ENCODE results near the gene LRBA.
"Not testable (repeated sequence)": the region's sequence is repeated elsewhere in the genome, so short reads cannot be mapped to it uniquely, and the experiment has no call there.

Gene LRBA

GRCh38 chr4:150583287-150584110 lies 431.6 kb downstream of the LRBA start:
- peak; percentile 58 for DNase-seq

DNA sequence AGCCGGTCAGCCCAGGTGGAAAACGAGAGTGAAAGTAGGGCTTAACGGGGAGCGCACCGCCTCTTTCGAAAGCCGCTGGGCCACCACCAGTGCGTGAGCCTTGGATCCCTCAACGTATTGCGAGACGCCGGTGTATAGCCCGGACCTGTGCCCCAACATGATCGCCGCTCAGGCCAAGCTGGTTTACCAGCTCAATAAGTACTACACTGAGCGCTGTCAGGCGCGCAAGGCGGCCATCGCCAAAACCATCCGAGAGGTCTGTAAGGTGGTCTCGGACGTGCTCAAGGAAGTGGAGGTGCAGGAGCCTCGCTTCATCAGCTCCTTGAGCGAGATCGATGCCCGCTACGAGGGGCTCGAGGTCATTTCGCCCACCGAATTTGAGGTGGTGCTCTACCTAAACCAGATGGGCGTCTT lies 432.2 kb downstream of the LRBA start:
- DNase-seq, result no peak

DNA sequence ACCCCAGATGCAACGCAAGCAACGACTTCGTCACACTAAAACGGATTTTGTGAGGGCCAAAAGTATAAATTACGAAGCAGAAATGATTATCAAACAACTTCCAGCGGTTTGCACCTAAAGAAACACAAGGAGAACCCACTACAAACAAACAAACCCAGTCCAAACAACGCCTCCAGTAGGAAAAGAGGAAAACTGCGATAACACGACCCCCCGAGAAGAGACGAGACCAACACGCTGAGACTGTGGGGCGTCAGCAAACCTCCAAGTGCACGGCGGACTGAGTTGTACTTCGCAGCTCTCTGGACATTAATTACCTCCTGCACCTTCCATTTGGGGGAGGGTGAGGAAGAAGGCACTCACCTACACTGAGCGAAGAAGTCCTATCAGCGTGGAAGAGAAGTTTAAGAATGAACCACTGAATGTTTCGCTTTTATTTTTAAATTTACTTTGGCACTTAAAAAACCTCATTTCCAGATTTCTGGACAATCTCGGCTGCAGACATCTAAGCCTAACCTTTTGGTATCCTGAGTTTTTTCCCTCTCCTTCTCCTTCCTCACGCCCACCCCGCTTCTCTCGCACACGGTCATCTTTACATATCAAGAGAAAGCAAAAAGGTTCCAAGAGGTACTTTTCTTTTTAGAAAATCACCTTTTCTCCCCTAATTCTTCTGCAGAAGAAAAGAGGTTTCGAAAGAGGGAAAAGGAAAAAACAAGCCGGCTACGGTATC lies 432.8 kb downstream of the LRBA start, which contains the start of gene MAB21L2:
TSS of gene MAB21L2 (plus strand) at position 6 of the 727 bp plus-strand sequence. CDS start 879 bp downstream, outside the sequence.
- peak; percentile 61 for DNase-seq

DNA sequence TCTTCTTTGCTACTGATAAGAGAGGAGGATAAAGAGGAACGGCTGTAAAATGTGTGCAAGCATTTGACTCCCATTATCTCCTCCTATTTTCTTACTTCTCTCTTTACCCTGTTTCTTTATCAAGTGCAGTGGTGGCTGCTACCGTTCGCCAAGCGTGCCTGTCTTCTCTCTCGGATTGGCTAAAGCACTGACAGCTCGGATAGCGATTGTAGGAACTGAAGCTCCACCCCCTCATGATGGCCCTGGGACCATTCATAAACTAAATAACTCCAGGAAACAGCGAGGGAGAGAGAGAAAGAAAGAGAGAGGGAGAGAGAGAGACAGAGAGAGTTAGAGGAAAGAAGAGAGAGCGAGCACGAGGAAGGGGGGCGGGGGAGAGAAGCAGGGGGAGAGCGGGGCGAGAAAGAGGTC lies 433.4 kb downstream of the LRBA start:
- peak; percentile 89 for DNase-seq

GRCh38 chr4:150581056-150581605 lies 434.0 kb downstream of the LRBA start:
- no peak for DNase-seq

GRCh38 chr4:150580306-150580705 lies 434.8 kb downstream of the LRBA start:
- no peak for DNase-seq

- peak; percentile 40 for DNase-seq
These were observed 435.4 kb downstream of the LRBA start for GRCh38 chr4:150579551-150580234.

- peak; percentile 53 for DNase-seq
These were observed 436.2 kb downstream of the LRBA start for GRCh38 chr4:150578745-150579501.

GRCh38 chr4:150577796-150578195 lies 437.3 kb downstream of the LRBA start:
- no peak for DNase-seq

DNA sequence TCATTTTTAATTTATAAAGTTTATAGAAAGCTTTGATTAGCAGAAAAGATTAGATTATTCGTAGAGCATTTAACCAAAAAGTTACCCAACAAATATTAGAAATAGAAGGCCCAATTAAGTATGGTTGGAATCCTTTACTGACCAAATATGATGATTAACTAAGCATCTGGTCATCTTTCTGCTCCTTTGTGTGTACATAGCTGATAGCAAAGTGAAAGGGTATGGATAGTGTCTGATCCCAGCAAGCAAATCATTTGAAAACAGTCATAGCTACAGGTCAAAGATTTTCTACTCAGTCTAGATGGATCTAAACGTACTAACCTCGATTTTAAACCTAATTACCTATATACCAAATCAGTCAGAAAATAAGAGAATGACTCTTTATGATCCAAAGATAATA lies 440.4 kb downstream of the LRBA start:
- no peak for DNase-seq

- DNase-seq, result peak; percentile 53
These were observed 441.6 kb downstream of the LRBA start for GRCh38 chr4:150573534-150573933.

DNA sequence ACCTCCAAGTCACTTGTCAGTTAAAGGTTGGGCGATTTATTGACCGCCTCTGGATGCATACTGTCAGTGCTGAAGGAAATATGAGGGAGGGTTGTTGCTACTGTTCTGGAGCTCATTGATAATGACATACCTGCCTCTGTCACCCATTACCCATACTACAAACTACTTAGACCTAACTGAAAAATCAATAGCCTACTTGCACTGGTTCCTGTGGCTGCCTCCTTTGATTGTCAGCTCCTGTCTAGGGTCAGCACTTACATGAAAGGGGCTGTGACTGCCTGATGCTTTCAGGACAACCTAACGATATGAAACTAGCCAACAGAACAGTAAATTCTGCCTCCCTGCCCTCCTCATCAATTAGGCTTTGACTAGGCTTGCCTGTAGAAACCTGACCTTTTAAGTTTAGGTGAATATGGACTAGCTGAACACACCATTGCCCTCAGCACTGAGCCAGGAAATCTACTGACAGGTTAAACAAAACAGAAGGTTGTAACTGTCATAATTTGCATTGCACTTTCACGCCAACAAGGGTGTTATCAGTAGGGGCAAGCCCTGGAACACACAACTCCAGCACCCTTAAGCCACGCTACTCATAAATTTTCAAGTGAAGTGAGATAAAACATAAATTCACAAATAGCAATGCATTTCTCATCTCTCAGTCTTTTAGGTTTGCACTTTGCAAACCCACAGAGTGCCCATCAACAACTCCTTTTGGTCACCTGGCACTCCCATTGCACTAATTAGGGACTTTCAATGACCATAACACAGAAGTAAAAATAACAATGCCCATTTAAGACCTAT lies 442.2 kb downstream of the LRBA start:
- DNase-seq, result no peak

GRCh38 chr4:150570862-150571261 lies 444.2 kb downstream of the LRBA start:
- no peak for DNase-seq

- no peak for DNase-seq
These were observed 445.0 kb downstream of the LRBA start for GRCh38 chr4:150569998-150570535.

DNA sequence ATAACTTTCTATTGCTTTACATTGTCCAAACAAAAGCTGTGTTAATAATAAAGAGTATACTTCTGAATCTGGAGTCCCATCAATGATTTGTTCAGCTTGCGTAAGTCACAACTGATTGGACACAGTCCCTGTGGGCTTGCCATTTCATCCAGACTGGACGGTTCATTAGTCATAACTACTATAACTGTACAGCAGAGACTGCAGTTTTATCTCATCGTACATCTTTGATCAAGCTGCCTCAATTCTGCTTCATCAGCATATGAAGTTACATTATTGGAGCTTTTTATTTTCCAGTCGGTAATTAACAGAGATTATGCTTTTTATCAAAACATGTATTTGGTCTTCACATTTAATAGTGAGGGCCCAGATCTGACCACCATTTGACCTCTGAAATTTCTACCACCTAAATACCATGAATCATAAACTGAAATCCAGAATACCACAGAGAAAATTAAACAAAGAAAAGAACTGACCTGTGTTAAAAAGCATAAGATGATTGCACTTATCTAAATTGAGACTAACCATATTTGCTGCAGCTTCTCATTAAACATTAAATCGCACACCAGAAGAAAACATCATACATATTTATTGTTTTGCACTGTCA lies 445.6 kb downstream of the LRBA start:
- DNase-seq, result peak; percentile 76

- DNase-seq, result no peak
These were observed 448.0 kb downstream of the LRBA start for GRCh38 chr4:150567070-150567469.

DNA sequence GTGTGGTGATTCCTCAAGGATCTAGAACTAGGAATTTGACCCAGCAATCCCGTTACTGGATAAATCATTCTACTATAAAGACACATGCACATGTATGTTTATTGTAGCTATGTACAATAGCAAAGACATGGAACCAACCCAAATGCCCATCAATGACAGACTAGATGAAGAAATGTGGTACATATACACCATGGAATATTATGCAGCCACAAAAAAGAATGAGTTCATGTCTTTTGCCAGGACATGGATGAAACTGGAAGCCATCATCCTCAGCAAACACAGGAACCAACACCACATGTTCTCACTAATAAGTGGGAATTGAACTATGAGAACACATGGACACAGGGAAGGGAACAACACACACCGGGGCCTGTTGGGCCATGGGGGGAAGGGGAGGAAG lies 450.1 kb downstream of the LRBA start:
- not testable (repeated sequence) for DNase-seq

DNA sequence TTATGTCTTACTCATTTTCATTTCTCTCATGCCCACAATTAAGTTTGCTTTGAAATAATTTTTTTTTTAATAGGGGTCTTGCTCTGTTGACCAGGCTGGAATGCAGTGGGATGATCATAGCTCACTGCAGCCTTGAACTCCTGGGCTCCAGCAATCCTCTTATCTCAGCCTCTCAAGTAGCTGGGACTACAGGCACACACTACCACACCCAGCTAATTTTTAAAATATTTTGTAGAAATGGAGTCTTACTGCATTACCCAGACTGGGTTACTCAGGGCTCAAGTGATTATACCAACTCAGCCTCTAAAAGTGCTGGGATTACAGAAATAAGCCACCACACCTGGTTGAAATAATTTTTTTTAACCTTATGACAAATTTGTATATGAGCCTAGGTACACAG lies 452.3 kb downstream of the LRBA start:
- DNase-seq, result no peak

DNA sequence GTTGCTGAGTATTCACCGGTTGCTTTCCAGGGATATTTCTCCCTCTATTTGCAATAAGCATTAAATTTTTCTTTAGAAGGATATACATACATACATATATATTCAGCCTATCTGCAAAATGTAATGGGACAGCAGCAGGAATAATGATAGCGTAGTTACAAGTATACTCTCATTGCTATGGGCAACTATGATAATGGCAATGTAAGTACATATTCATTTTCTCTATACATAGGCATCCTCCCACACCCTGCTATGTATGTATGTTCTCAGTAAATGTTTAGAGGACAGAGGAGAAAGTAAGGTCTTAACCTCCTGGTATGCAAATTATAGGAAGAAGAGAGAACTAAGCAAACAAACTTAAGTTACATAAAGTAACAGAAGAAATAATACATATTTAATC lies 452.8 kb downstream of the LRBA start:
- no peak for DNase-seq

DNA sequence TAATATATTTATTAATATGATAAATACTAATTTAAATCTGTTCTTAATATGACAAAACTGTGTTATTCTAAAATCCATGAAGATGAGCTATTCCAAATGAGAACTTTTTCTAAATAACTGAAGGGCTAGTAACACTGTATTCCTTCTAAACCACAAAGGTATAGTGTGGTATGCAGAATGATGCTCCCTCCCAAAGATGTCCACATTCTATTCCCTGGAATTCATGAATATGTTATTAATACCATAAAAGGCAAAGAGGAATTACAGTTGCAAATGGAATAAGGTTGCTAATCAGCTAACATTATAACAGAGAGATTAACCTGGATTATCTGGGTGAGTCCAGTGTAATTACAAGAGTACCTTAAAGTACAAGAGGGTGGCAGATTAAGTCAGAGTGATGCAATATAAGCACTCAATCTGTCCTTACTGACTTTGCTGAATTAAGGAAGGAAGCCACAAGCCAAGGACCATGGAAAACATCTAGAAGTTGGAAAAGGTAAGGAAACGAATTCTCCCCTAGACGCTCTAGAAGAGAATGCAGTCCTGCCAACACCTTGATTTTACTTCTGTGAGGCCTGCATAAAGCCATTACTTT lies 453.8 kb downstream of the LRBA start:
- DNase-seq, result no peak
